Smooth muscle cell (in vitro differentiated cells): ENCODE results near the gene WDR54. TPM values are rescaled to one million over a fixed set of nuclear protein-coding genes. Genes with fewer than 3 reads are reported as not detected.

Experiments
- DNase-seq: peaks from one replicate; lab custom pipeline; 2025; ENCODE audit not compliant: unreplicated experiment; lab: John Stamatoyannopoulos, UW
- H2AFZ ChIP-seq: fragments of 200-600 bp; sonication (generic); 2 replicates; pipeline ENCODE4 v1.6.0; 2016; ENCODE audit warnings: antibody characterized with exemption, low read depth, mild to moderate bottlenecking
- H3F3A ChIP-seq: fragments of 200-600 bp; sonication (generic); 2 replicates; pipeline ENCODE4 v1.6.0; 2017; ENCODE audit warnings: antibody characterized with exemption, low read depth
- H3K27ac ChIP-seq: fragments of 200-600 bp; sonication (generic); 2 replicates; pipeline ENCODE4 v1.5.1; 2016; ENCODE audit warnings: low read depth, mild to moderate bottlenecking
- H3K27me3 ChIP-seq: fragments of 200-600 bp; sonication (generic); 2 replicates; pipeline ENCODE4 v1.6.1; 2016; ENCODE audit warnings: low read depth, mild to moderate bottlenecking
- H3K36me3 ChIP-seq: fragments of 200-600 bp; sonication (generic); 2 replicates; pipeline ENCODE4 v1.5.1; 2016; ENCODE audit warnings: low read depth
- H3K4me1 ChIP-seq: fragments of 200-600 bp; sonication (generic); 2 replicates; pipeline ENCODE4 v1.5.1; 2016; ENCODE audit warnings: low read depth
- H3K4me2 ChIP-seq: fragments of 200-600 bp; sonication (generic); 2 replicates; pipeline ENCODE4 v1.6.0; 2016; ENCODE audit warnings: mild to moderate bottlenecking
- H3K4me3 ChIP-seq: fragments of 200-600 bp; sonication (generic); 2 replicates; pipeline ENCODE4 v1.5.1; 2016; ENCODE audit warnings: mild to moderate bottlenecking
- H3K79me2 ChIP-seq: fragments of 200-600 bp; sonication (generic); 2 replicates; pipeline ENCODE4 v1.6.0; 2016; ENCODE audit warnings: low read depth, mild to moderate bottlenecking
- H3K9ac ChIP-seq: fragments of 200-600 bp; sonication (generic); 2 replicates; pipeline ENCODE4 v1.6.0; 2016; ENCODE audit warnings: low read depth
- H3K9me3 ChIP-seq: fragments of 200-600 bp; sonication (generic); replicated peaks from 2 replicates; pipeline ENCODE4 v1.5.1; 2016; ENCODE audit warnings: low read depth
- H4K20me1 ChIP-seq: fragments of 200-600 bp; sonication (generic); 2 replicates; pipeline ENCODE4 v1.6.0; 2016; ENCODE audit warnings: low read depth
- CTCF ChIP-seq: fragments of 200-600 bp; sonication (generic); IDR thresholded peaks from 2 replicates; pipeline ENCODE4 v1.5.1; 2017; ENCODE audit warnings: borderline replicate concordance, mild to moderate bottlenecking, antibody characterized with exemption; ENCODE audit not compliant: insufficient read depth, poor library complexity, severe bottlenecking
- WGBS: methylation state at CpG from one replicate; pipeline ENCODE4 v1.1.7; 2016; ENCODE audit warnings: low lambda C conversion rate; 5-methylcytosine and 5-hydroxymethylcytosine counted together
- polyA plus RNA-seq: library from polyadenylated mRNA; unstranded; fragments of >200 nt; fragmentation: Nextera tagmentation; extraction: Ambion mirVana; gene quantifications from 2 replicates; pipeline ENCODE4 v1.2.1, GENCODE V29; 2016
- total RNA-seq: library from RNA; depleted of rRNA; stranded (reverse); fragments of >200 nt; gene quantifications from 2 replicates; pipeline ENCODE4 v1.2.3, GENCODE V29; 2014

WDR54 gene
- total and polyA plus RNA-seq, 2 experiments from 2014 or later = 52.3 to 59.2 TPM

GRCh38 chr2:74406035-74406434 is 15.5 kb upstream of the WDR54 start:
- Histone ChIP-seq H3K4me2 (no peak overlapping the region), H3K9ac (no peak overlapping the region)
- DNase-seq = no peak

GRCh38 chr2:74407682-74408081 is 13.8 kb upstream of the WDR54 start:
- 74% methylated on average over 5 of the region's 5 CpGs for WGBS
- DNase-seq = no peak
- Histone ChIP-seq H3K4me3 (no peak overlapping the region), H3K36me3 (no peaks in the 10 kb centered on the region), H3F3A (no peaks in the 10 kb centered on the region), H3K9ac (no peak overlapping the region), H3K27me3 (no peaks in the 10 kb centered on the region), H3K9me3 (no peaks in the 10 kb centered on the region), H3K27ac (no peak overlapping the region), H3K79me2 (no peaks in the 10 kb centered on the region), H3K4me1 (no peaks in the 10 kb centered on the region), H2AFZ (no peak overlapping the region), H4K20me1 (no peaks in the 10 kb centered on the region), H3K4me2 (no peak overlapping the region)
- TF ChIP-seq CTCF = no peak

More at GRCh38 chr2:74406035-74406434, 15.5 kb upstream of the WDR54 start:
- TF ChIP-seq CTCF = no peak
- no peaks in the 10 kb centered on the region for H3K36me3 ChIP-seq
- no peaks in the 10 kb centered on the region for H3K9me3 ChIP-seq
- H3K4me1 ChIP-seq = no peaks in the 10 kb centered on the region
- no peak overlapping the region for H2AFZ ChIP-seq
- H3K79me2 ChIP-seq = no peaks in the 10 kb centered on the region
- no peak overlapping the region for H3K27ac ChIP-seq
- no peaks in the 10 kb centered on the region for H4K20me1 ChIP-seq
- H3K27me3 ChIP-seq = no peaks in the 10 kb centered on the region
- H3K4me3 ChIP-seq = no peak overlapping the region
- no peaks in the 10 kb centered on the region for H3F3A ChIP-seq

- Histone ChIP-seq H3F3A (no peaks in the 10 kb centered on the region), H3K36me3 (no peaks in the 10 kb centered on the region), H2AFZ (no peak overlapping the region), H3K4me3 (no peak overlapping the region), H3K79me2 (no peaks in the 10 kb centered on the region), H3K4me2 (no peak overlapping the region), H3K4me1 (no peaks in the 10 kb centered on the region), H3K27ac (no peak overlapping the region), H4K20me1 (no peaks in the 10 kb centered on the region), H3K9me3 (no peaks in the 10 kb centered on the region), H3K9ac (no peak overlapping the region), H3K27me3 (no peaks in the 10 kb centered on the region)
- TF ChIP-seq CTCF = no peak
- no peak for DNase-seq
- WGBS = 87% methylated on average over 8 of the region's 8 CpGs
These were observed 8.4 kb upstream of the WDR54 start for GRCh38 chr2:74413001-74413698.

- Histone ChIP-seq H3K36me3 (no peaks in the 10 kb centered on the region), H2AFZ (no peak overlapping the region), H3K9ac (no peak overlapping the region), H3F3A (no peaks in the 10 kb centered on the region), H3K4me2 (no peak overlapping the region), H3K4me1 (no peaks in the 10 kb centered on the region), H4K20me1 (no peaks in the 10 kb centered on the region), H3K79me2 (no peaks in the 10 kb centered on the region), H3K27ac (no peak overlapping the region), H3K27me3 (no peaks in the 10 kb centered on the region), H3K4me3 (no peak overlapping the region), H3K9me3 (no peaks in the 10 kb centered on the region)
- WGBS = 95% methylated on average over 19 of the region's 19 CpGs
- no peak for TF ChIP-seq CTCF
- no peak for DNase-seq
These were observed 7.1 kb upstream of the WDR54 start for GRCh38 chr2:74414441-74414840.
